GM12878 (cell line): Measurements from ENCODE around the gene SH3BP5. TPM values are rescaled to one million over a fixed set of nuclear protein-coding genes. Genes with fewer than 3 reads are reported as not detected.

Experiments used
- ATF3 ChIP-seq: IDR thresholded peaks from 2 replicates; pipeline ENCODE4 v1.6.1; 2011; ENCODE audit warnings: low read depth, mild to moderate bottlenecking, low read length, moderate library complexity, borderline replicate concordance; ENCODE audit errors: extremely low read depth
- BCL3 ChIP-seq: IDR thresholded peaks from 2 replicates; pipeline ENCODE4 v1.6.1; 2011; ENCODE audit warnings: borderline replicate concordance, low read depth, mild to moderate bottlenecking, moderate library complexity, low read length; ENCODE audit not compliant: insufficient read depth, poor library complexity, severe bottlenecking
- BCLAF1 ChIP-seq: fragments of 450-650 bp; IDR thresholded peaks from 2 replicates; pipeline ENCODE4 v1.6.1; 2017; ENCODE audit warnings: antibody characterized with exemption, mild to moderate bottlenecking, moderate library complexity
- EGR1 ChIP-seq, 2 experiments: IDR thresholded peaks; 1 replicate in 1 of 2; 2 replicates in 1 of 2; pipeline ENCODE4 v1.6.1; 2011 to 2012; ENCODE audit warnings: low read depth in 2 of 2, low read length in 2 of 2, borderline replicate concordance in 1 of 2, mild to moderate bottlenecking in 1 of 2, moderate library complexity in 1 of 2
- GATAD2B ChIP-seq: fragments of 450-650 bp; conservative IDR thresholded peaks from 2 replicates; pipeline ENCODE4 v1.6.1; 2017; ENCODE audit warnings: low read depth, mild to moderate bottlenecking, moderate library complexity
- HDGF ChIP-seq: fragments of 450-650 bp; IDR thresholded peaks from 2 replicates; pipeline ENCODE4 v1.6.1; 2016; ENCODE audit warnings: antibody characterized with exemption
- MYC ChIP-seq: IDR thresholded peaks from 2 replicates; pipeline ENCODE4 v1.6.1; 2011; ENCODE audit warnings: mild to moderate bottlenecking, low read length, moderate library complexity, inconsistent platforms; ENCODE audit not compliant: insufficient read depth, insufficient replicate concordance, insufficient read length, severe bottlenecking
- NBN ChIP-seq: fragments of 450-650 bp; IDR thresholded peaks from 2 replicates; pipeline ENCODE4 v1.6.1; 2016
- SKIL ChIP-seq: fragments of 450-650 bp; IDR thresholded peaks from 2 replicates; pipeline ENCODE4 v1.6.1; 2017; ENCODE audit warnings: mild to moderate bottlenecking, low read depth, inconsistent platforms; ENCODE audit not compliant: poor library complexity, severe bottlenecking
- TBL1XR1 ChIP-seq: IDR thresholded peaks from 2 replicates; pipeline ENCODE4 v1.6.1; 2012; ENCODE audit warnings: low read depth, low read length, improper control_type of control experiment
- TCF3 ChIP-seq: IDR thresholded peaks from 2 replicates; pipeline ENCODE4 v1.6.1; 2012; ENCODE audit warnings: low read depth, mild to moderate bottlenecking, low read length, borderline replicate concordance; ENCODE audit not compliant: insufficient read depth
- WRNIP1 ChIP-seq: IDR thresholded peaks from 2 replicates; pipeline ENCODE4 v1.6.1; 2011; ENCODE audit warnings: low read depth, low read length, improper control_type of control experiment, borderline replicate concordance
- ZNF207 ChIP-seq: fragments of 450-650 bp; IDR thresholded peaks from 2 replicates; pipeline ENCODE4 v1.6.1; 2014; ENCODE audit warnings: antibody characterized with exemption, mild to moderate bottlenecking, borderline replicate concordance
- ZNF217 ChIP-seq: fragments of 450-650 bp; IDR thresholded peaks from 2 replicates; pipeline ENCODE4 v1.6.1; 2017; ENCODE audit warnings: antibody characterized with exemption, mild to moderate bottlenecking
- ZNF24 ChIP-seq: fragments of 450-650 bp; IDR thresholded peaks from 2 replicates; pipeline ENCODE4 v1.6.1; 2017; ENCODE audit warnings: antibody characterized with exemption, mild to moderate bottlenecking
- polyA plus RNA-seq, 11 experiments: library from polyadenylated mRNA; depleted of rRNA in 4 of 11; unstranded in 6 of 11; stranded (reverse) in 5 of 11; fragments of >200 nt; fragmentation: Nextera tagmentation in 4 of 11; fragmentation: Illumina TruSeq in 1 of 11; extraction: Ambion mirVana in 4 of 11; extraction: Trizol in 1 of 11; gene quantifications; 1 replicate in 1 of 11; 2 replicates in 10 of 11; pipeline versions ENCODE4 v1.2.1 to v1.2.3, GENCODE V29; 2011 to 2016; ENCODE audit warnings: inconsistent platforms in 2 of 11, missing spikeins in 2 of 11, low read depth in 1 of 11
- total RNA-seq, 4 experiments: library from RNA; depleted of rRNA in 3 of 4; stranded (reverse); fragments of >200 nt in 3 of 4; fragmentation: Illumina TruSeq in 1 of 4; extraction: Trizol in 1 of 4; gene quantifications; 2 replicates each; pipeline versions ENCODE4 v1.2.1 to v1.2.3, GENCODE V29; 2013 to 2021

The SH3BP5 gene
- total and polyA plus RNA-seq, 10 of the 15 experiments (the other 5 are each of a cell fraction or from before 2014, with no cell fraction given): 14.9 to 87.5 (median 43.7) TPM

- TF ChIP-seq ATF3 (no peak), ZNF217 (no peak), TCF3 (no peak), SKIL (no peak), GATAD2B (no peak), BCL3 (no peak), NBN (no peak), WRNIP1 (0 out of 2 replicates have a peak, but pooled peaks have one; percentile 52), ZNF207 (no peak), MYC (no peak), BCLAF1 (no peak), ZNF24 (0 out of 2 replicates have a peak, but pooled peaks have one; percentile 9), EGR1 (IDR thresholded peaks at IDR 0.05; ENCODE audit: borderline replicate concordance in 1 of 2, low read depth in 2 of 2, low read length in 2 of 2) (0 out of 3 replicates have a peak, but pooled peaks of 1 of the 2 experiments have one; percentile 27), HDGF (no peak), TBL1XR1 (no peak)
Observed at GRCh38 chr3:15268033-15268631, 64.3 kb downstream of the SH3BP5 start (continued).
